ENCODE results near the gene SAMD3.
"Not testable (repeated sequence)": the region's sequence is repeated elsewhere in the genome, so short reads cannot be mapped to it uniquely, and the experiment has no call there.

DNA sequence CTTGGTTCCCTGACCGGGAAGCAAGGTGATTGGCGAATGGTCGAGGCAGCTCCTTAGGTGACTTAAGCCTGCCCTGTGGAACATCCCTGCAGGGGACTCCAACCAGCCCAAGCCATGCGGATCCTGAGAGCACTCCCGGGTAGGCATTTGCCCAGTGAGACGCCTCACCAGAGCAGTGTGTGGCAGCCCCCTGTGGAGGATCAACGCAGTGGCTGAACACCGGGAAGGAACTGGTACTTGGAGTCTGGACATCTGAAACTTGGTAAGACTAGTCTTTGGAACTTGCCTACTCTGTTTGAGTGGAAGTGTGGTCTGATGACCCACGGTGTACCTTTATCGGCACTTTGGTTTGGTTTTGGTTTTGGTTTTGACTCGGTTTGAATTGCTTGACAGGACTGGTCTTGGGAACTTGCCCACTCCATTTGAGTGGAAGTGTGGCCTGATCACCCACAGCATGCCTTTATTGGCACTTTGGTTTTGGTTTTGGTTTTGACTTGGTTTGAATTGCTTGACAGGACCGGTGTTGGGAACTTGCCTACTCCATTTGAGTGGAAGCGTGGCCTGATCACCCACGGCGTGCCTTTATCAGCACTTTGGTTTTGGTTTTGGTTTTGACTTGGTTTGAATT, 38.0 kb upstream of the SAMD3 start:
- TF ChIP-seq, protein P1, sequence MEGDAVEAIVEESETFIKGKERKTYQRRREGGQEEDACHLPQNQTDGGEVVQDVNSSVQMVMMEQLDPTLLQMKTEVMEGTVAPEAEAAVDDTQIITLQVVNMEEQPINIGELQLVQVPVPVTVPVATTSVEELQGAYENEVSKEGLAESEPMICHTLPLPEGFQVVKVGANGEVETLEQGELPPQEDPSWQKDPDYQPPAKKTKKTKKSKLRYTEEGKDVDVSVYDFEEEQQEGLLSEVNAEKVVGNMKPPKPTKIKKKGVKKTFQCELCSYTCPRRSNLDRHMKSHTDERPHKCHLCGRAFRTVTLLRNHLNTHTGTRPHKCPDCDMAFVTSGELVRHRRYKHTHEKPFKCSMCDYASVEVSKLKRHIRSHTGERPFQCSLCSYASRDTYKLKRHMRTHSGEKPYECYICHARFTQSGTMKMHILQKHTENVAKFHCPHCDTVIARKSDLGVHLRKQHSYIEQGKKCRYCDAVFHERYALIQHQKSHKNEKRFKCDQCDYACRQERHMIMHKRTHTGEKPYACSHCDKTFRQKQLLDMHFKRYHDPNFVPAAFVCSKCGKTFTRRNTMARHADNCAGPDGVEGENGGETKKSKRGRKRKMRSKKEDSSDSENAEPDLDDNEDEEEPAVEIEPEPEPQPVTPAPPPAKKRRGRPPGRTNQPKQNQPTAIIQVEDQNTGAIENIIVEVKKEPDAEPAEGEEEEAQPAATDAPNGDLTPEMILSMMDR (conservative IDR thresholded peaks at IDR 0.05; ENCODE audit: low read length), result not testable (repeated sequence)
- not testable (repeated sequence) for TF ChIP-seq EZH2phosphoT487 (IDR thresholded peaks at IDR 0.05; ENCODE audit: borderline replicate concordance, low read depth, low read length)

Measured in OCI-LY7 (cell line).